ENCODE data around the gene SELENOV. TPM values are rescaled to one million over a fixed set of nuclear protein-coding genes. Genes with fewer than 3 reads are reported as not detected.
A peak's percentile ranks its signal among the peaks of the same experiment; 100 is the strongest.

Gene SELENOV
- total RNA-seq, 1 donor from 2014 or later: not detected

- Histone ChIP-seq H3K36me3 (peaks cover 94 to 100% of the 10 kb centered on the region in 2 donors), H3K4me3 (no peak overlapping the region), H3K4me1 (no peaks in the 10 kb centered on the region), H3K27me3 (no peaks in the 10 kb centered on the region), H3K27ac (no peak overlapping the region), H3K9me3 (no peaks in the 10 kb centered on the region)
- no peak for TF ChIP-seq CTCF (IDR thresholded peaks at IDR 0.05)
- DNase-seq (ENCODE audit: low spot score in 2 of 2): no peak
- intact Hi-C loops (cut with DNase I): no loop called here
Observed at GRCh38 chr19:39470724-39471339, 44.1 kb upstream of the SELENOV start.

- no peak overlapping the region for H3K27ac ChIP-seq
- no peaks in the 10 kb centered on the region for H3K27me3 ChIP-seq
- no peak for DNase-seq (ENCODE audit: low spot score in 2 of 2)
- no peak for TF ChIP-seq CTCF (IDR thresholded peaks at IDR 0.05)
- H3K4me3 ChIP-seq: no peak overlapping the region
- no peaks in the 10 kb centered on the region for H3K4me1 ChIP-seq
- H3K36me3 ChIP-seq: peaks cover 89 to 98% of the 10 kb centered on the region in 2 donors
- no peaks in the 10 kb centered on the region for H3K9me3 ChIP-seq
- intact Hi-C loops (cut with DNase I): no loop called here
Observed at GRCh38 chr19:39471756-39472536, 43.0 kb upstream of the SELENOV start.

GRCh38 chr19:39472746-39473442, 42.0 kb upstream of the SELENOV start:
- intact Hi-C loops (cut with DNase I): no loop called here
- Histone ChIP-seq H3K4me1 (no peaks in the 10 kb centered on the region), H3K4me3 (no peak overlapping the region), H3K36me3 (peaks cover 80 to 88% of the 10 kb centered on the region in 2 donors), H3K27me3 (no peaks in the 10 kb centered on the region), H3K27ac (no peak overlapping the region), H3K9me3 (no peaks in the 10 kb centered on the region)
- DNase-seq (ENCODE audit: low spot score in 2 of 2): no peak
- TF ChIP-seq CTCF (IDR thresholded peaks at IDR 0.05): no peak

GRCh38 chr19:39473443-39473960, 41.4 kb upstream of the SELENOV start:
- intact Hi-C loops (cut with DNase I): no loop called here
- no peak for DNase-seq (ENCODE audit: low spot score in 2 of 2)
- no peak overlapping the region for H3K27ac ChIP-seq
- no peaks in the 10 kb centered on the region for H3K9me3 ChIP-seq
- H3K4me1 ChIP-seq: no peaks in the 10 kb centered on the region
- no peak overlapping the region for H3K4me3 ChIP-seq
- no peaks in the 10 kb centered on the region for H3K27me3 ChIP-seq
- H3K36me3 ChIP-seq: peaks cover 74 to 82% of the 10 kb centered on the region in 2 donors
- no peak for TF ChIP-seq CTCF (IDR thresholded peaks at IDR 0.05)

- intact Hi-C loops (cut with DNase I): loop anchor here (1.0 kb wide), 1 partner anchor 58 kb away; the partner anchor contains the start of gene EID2B
- DNase-seq (ENCODE audit: low spot score in 2 of 2): peak in 1 of 2 donors; percentile 73
- peak; percentile 29 to 86 (median 79) for TF ChIP-seq CTCF (IDR thresholded peaks at IDR 0.05)
- Histone ChIP-seq H3K4me1 (no peaks in the 10 kb centered on the region), H3K4me3 (no peak overlapping the region), H3K36me3 (peaks cover 68 to 75% of the 10 kb centered on the region in 2 donors), H3K27ac (no peak overlapping the region), H3K9me3 (no peaks in the 10 kb centered on the region), H3K27me3 (no peaks in the 10 kb centered on the region)
Observed at GRCh38 chr19:39474139-39474620, 40.8 kb upstream of the SELENOV start.
